Activated naive CD8-positive, alpha-beta T cell (primary cell): ENCODE measurements around the gene COLEC11.

Experiments used
- H3K27ac Mint-ChIP-seq: one replicate; pipeline ENCODE4 v1.8.0; 2021; ENCODE audit warnings: mixed read lengths
- H3K27me3 Mint-ChIP-seq: one replicate; pipeline ENCODE4 v1.8.0; 2021; ENCODE audit warnings: mixed read lengths
- H3K36me3 Mint-ChIP-seq: one replicate; pipeline ENCODE4 v1.8.0; 2021; ENCODE audit warnings: mixed read lengths
- H3K4me1 Mint-ChIP-seq: one replicate; pipeline ENCODE4 v1.8.0; 2021; ENCODE audit warnings: low read depth, mixed read lengths
- H3K4me3 Mint-ChIP-seq: one replicate; pipeline ENCODE4 v1.8.0; 2021; ENCODE audit warnings: mild to moderate bottlenecking, mixed read lengths
- H3K9me3 Mint-ChIP-seq: one replicate; pipeline ENCODE4 v1.8.0; 2021; ENCODE audit warnings: low read depth, mixed read lengths

The COLEC11 gene

GRCh38 chr2:3669656-3670055 is 74.7 kb downstream of the COLEC11 start:
- no peaks in the 10 kb centered on the region for H3K4me1 Mint-ChIP-seq
- no peaks in the 10 kb centered on the region for H3K36me3 Mint-ChIP-seq
- no peaks in the 10 kb centered on the region for H3K9me3 Mint-ChIP-seq
- H3K27me3 Mint-ChIP-seq: peaks cover 4% of the 10 kb centered on the region
- H3K27ac Mint-ChIP-seq: no peak overlapping the region
- no peak overlapping the region for H3K4me3 Mint-ChIP-seq

- H3K4me1 Mint-ChIP-seq: no peaks in the 10 kb centered on the region
- H3K9me3 Mint-ChIP-seq: no peaks in the 10 kb centered on the region
- H3K27ac Mint-ChIP-seq: no peak overlapping the region
- H3K36me3 Mint-ChIP-seq: no peaks in the 10 kb centered on the region
- no peak overlapping the region for H3K4me3 Mint-ChIP-seq
- peaks cover 4% of the 10 kb centered on the region for H3K27me3 Mint-ChIP-seq
These were observed 75.5 kb downstream of the COLEC11 start for GRCh38 chr2:3670376-3670775.

DNA sequence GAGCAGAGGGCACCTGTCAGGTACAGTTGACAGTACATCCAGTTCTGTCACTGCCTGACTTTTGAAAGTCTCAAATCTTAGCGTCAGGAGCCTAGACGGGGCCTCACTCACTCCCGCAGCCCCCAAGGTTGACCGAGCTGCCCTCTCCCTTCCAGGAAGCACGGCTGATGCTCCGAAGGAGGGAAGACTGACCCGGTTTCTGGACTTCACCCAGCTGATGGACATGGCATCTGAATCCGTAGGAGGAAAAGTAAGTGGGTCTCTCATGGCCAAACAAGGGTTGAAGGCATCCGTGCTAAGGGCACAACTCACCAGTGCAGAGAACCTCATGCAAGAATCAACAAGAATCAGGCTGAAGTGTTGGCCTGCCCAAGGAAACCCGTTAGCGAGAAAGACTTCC is 76.0 kb downstream of the COLEC11 start:
- no peaks in the 10 kb centered on the region for H3K9me3 Mint-ChIP-seq
- H3K4me3 Mint-ChIP-seq: no peak overlapping the region
- H3K36me3 Mint-ChIP-seq: no peaks in the 10 kb centered on the region
- no peaks in the 10 kb centered on the region for H3K4me1 Mint-ChIP-seq
- H3K27ac Mint-ChIP-seq: no peak overlapping the region
- H3K27me3 Mint-ChIP-seq: peaks cover 4% of the 10 kb centered on the region

GRCh38 chr2:3672861-3673678 is 78.2 kb downstream of the COLEC11 start:
- Mint-ChIP-seq H3K27ac (no peak overlapping the region), H3K36me3 (no peaks in the 10 kb centered on the region), H3K27me3 (peaks cover 4% of the 10 kb centered on the region), H3K4me1 (no peaks in the 10 kb centered on the region), H3K9me3 (no peaks in the 10 kb centered on the region), H3K4me3 (no peak overlapping the region)

DNA sequence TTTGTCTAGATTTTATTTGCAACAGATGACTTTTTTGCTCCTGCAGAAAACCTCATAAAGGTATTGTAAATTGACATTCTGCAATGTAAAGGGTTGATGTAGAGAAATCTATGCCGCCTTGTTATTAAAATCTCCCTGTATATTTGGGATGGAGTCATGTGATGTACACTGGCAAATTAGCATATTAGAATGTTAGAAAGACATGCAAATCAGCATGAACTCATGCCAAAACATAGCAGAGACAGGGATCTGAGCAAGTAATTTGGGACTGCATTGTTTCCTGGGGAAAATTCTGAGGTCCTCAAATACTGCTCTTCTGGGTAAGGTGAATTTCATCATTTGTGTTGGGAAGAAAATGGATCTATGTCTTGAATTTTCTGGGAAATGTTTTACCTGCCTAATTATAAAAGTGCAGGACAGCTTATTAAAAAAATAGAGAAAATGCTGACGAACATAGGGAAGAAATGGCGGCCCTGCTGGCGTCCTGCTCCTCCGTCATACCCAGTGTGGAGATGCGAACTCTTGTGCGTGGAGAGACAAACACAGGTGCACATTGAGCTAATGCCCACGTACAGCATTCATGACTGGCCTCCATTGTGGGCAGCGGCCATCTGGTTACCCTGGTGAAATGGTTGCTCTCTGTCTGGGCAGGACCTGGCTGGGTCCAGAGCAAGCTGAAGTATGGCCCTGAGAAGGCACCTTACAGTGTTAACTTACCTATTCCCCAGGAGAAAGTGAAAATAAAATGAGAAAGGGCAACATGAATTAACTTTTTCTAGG is 79.3 kb downstream of the COLEC11 start:
- Mint-ChIP-seq H3K4me3 (no peak overlapping the region), H3K27ac (no peak overlapping the region), H3K4me1 (no peaks in the 10 kb centered on the region), H3K9me3 (no peaks in the 10 kb centered on the region), H3K36me3 (no peaks in the 10 kb centered on the region), H3K27me3 (peaks cover 4% of the 10 kb centered on the region)

- H3K27me3 Mint-ChIP-seq: peaks cover 1% of the 10 kb centered on the region
- H3K4me3 Mint-ChIP-seq: no peak overlapping the region
- no peaks in the 10 kb centered on the region for H3K4me1 Mint-ChIP-seq
These were observed 80.8 kb downstream of the COLEC11 start for GRCh38 chr2:3675687-3676086.

DNA sequence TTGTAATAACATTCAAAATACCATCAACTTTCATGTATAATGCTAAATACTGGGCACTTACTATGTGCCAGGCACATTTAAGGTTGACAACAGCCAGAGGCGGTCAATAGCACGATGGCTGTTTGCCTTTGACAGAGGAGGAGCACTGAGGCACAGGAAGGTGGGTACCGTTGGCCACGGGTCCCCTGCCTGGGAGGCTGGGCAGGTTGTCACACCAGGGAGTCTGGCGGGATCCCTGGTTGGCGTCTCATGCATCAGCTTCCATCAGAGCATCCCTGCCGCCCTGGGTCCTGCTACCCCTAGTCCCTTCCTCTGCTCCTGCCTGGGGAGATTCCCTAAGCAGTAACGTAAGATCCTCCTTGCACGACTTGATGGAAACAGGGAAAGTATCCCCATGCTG is 82.5 kb downstream of the COLEC11 start:
- Mint-ChIP-seq H3K36me3 (no peaks in the 10 kb centered on the region), H3K4me3 (no peak overlapping the region), H3K9me3 (no peaks in the 10 kb centered on the region), H3K27ac (no peak overlapping the region), H3K4me1 (no peaks in the 10 kb centered on the region), H3K27me3 (peaks cover 1% of the 10 kb centered on the region)

More at GRCh38 chr2:3675687-3676086, 80.8 kb downstream of the COLEC11 start:
- Mint-ChIP-seq H3K9me3 (no peaks in the 10 kb centered on the region), H3K27ac (no peak overlapping the region), H3K36me3 (no peaks in the 10 kb centered on the region)

- Mint-ChIP-seq H3K27me3 (peaks cover 1% of the 10 kb centered on the region), H3K4me3 (no peak overlapping the region), H3K36me3 (no peaks in the 10 kb centered on the region)
These were observed 83.3 kb downstream of the COLEC11 start for GRCh38 chr2:3678212-3678611.

GRCh38 chr2:3679180-3679579 is 84.3 kb downstream of the COLEC11 start:
- H3K4me1 Mint-ChIP-seq: no peaks in the 10 kb centered on the region
- peaks cover 1% of the 10 kb centered on the region for H3K27me3 Mint-ChIP-seq
- H3K36me3 Mint-ChIP-seq: no peaks in the 10 kb centered on the region
- no peak overlapping the region for H3K27ac Mint-ChIP-seq
- no peaks in the 10 kb centered on the region for H3K9me3 Mint-ChIP-seq
- no peak overlapping the region for H3K4me3 Mint-ChIP-seq

More at GRCh38 chr2:3678212-3678611, 83.3 kb downstream of the COLEC11 start:
- H3K4me1 Mint-ChIP-seq: no peaks in the 10 kb centered on the region
- H3K27ac Mint-ChIP-seq: no peak overlapping the region
- no peaks in the 10 kb centered on the region for H3K9me3 Mint-ChIP-seq

DNA sequence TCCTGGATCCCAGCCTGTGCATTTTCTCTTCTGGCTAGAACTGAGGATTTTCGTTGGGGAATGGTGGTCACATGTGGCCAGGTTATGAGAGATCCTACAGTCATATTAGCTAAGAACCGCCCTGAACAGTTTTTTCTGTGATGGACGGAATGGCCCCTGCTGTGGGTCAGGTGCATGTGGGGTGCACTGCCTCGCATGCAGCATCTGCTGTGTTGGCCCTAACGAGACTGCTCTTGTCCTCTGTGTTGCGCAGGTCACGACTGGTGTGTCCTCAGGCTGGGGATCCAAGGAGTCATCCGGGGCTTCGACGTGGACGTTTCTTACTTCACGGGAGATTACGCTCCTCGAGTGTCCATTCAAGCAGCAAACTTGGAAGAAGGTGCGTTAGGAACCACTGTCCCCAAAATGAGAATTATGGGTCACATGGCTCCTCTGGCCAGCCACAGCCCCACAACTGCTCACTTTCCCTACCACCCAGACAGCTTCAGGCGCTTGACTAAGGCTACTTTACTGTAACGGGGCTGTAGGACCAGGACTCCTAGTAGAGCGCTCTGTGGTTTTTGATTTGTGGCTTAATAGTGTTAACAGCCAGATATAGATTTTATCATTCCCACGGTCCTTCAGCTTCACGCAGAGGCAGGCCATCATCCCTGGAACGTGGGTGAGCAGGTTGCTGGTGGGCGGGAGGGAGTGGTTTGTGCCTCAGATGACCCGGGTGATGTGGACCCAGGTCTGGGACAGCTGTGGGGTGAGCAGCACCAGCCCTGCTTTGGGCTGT is 84.9 kb downstream of the COLEC11 start:
- Mint-ChIP-seq H3K27me3 (peaks cover 1% of the 10 kb centered on the region), H3K4me3 (no peak overlapping the region), H3K27ac (no peak overlapping the region)

GRCh38 chr2:3680548-3681345 is 85.8 kb downstream of the COLEC11 start:
- H3K4me3 Mint-ChIP-seq: no peak overlapping the region
- no peaks in the 10 kb centered on the region for H3K4me1 Mint-ChIP-seq
- peaks cover 1% of the 10 kb centered on the region for H3K27me3 Mint-ChIP-seq
- H3K36me3 Mint-ChIP-seq: no peaks in the 10 kb centered on the region
- H3K9me3 Mint-ChIP-seq: no peaks in the 10 kb centered on the region
- no peak overlapping the region for H3K27ac Mint-ChIP-seq

More for the DNA sequence above, 84.9 kb downstream of the COLEC11 start:
- no peaks in the 10 kb centered on the region for H3K9me3 Mint-ChIP-seq
- no peaks in the 10 kb centered on the region for H3K36me3 Mint-ChIP-seq
- no peaks in the 10 kb centered on the region for H3K4me1 Mint-ChIP-seq

- peaks cover 1% of the 10 kb centered on the region for H3K27me3 Mint-ChIP-seq
- H3K27ac Mint-ChIP-seq: no peak overlapping the region
- H3K36me3 Mint-ChIP-seq: no peaks in the 10 kb centered on the region
- H3K4me3 Mint-ChIP-seq: no peak overlapping the region
- H3K4me1 Mint-ChIP-seq: no peaks in the 10 kb centered on the region
- no peaks in the 10 kb centered on the region for H3K9me3 Mint-ChIP-seq
These were observed 86.7 kb downstream of the COLEC11 start for GRCh38 chr2:3681625-3682024.

DNA sequence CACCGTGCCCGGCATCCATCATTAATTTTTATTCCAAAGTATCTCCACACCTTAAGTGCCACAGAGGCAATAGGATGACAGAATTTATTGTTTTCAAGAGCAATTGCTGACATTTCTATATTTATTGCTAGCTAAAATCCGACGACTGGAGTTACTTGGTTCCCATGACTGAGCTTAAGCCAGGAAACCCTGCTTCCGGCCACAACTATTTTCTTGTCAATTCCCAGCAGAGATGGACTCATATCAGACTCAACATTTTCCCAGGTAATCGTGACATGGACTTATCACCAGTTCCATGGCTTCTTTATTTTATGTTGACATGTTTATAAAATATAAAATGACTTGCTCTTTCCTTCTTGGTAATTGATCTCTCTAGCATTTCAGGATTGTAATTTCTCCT is 87.9 kb downstream of the COLEC11 start:
- H3K36me3 Mint-ChIP-seq: no peaks in the 10 kb centered on the region
- H3K4me1 Mint-ChIP-seq: no peaks in the 10 kb centered on the region

GRCh38 chr2:3683748-3684454 is 89.0 kb downstream of the COLEC11 start:
- Mint-ChIP-seq H3K9me3 (peaks cover 6% of the 10 kb centered on the region), H3K4me3 (no peak overlapping the region), H3K4me1 (no peaks in the 10 kb centered on the region), H3K27ac (no peak overlapping the region), H3K36me3 (no peaks in the 10 kb centered on the region), H3K27me3 (peaks cover 7% of the 10 kb centered on the region)

More for the DNA sequence above, 87.9 kb downstream of the COLEC11 start:
- Mint-ChIP-seq H3K9me3 (no peaks in the 10 kb centered on the region), H3K27me3 (peaks cover 4% of the 10 kb centered on the region), H3K27ac (no peak overlapping the region), H3K4me3 (no peak overlapping the region)
